Measurements from ENCODE around the gene ASPM. TPM values are rescaled to one million over a fixed set of nuclear protein-coding genes. Genes with fewer than 3 reads are reported as not detected.

Gene ASPM
- total RNA-seq, 1 experiment from 2014 or later = 29.9 TPM

DNA sequence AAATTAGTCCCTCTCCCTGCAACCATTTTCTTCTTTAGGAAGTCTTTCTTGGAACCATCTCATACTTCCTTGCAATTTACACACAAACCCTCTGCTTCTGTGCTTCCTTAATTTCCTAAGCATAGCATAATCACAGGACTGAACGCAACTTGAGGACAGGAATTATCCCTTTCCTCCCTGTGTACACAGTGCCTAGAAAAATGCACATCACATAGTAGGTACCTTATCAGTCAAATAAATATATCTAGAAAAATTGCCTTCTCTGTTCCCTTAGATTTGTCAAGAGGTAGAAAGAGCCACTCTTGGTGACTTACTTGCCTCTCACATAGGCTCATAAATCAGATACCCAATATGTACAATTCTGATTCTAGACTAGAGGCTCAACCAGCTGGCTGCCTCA lies 4.9 kb downstream of the ASPM start:
- Histone ChIP-seq H3K4me2 (ENCODE audit: low read length) (no peak overlapping the region), H3K4me3 (replicated peaks in 1 of 2; ENCODE audit: low read depth in 1 of 2, low read length in 2 of 2) (no peak overlapping the region), H3K36me3 (ENCODE audit: control insufficient read depth in 1 of 2, insufficient read depth in 2 of 2, low read length in 2 of 2) (peaks cover 7 to 25% of the 10 kb centered on the region in 2 experiments; a peak in 3 of 4 replicates), H3K9me3 (ENCODE audit: control insufficient read depth in 1 of 2, insufficient read depth in 1 of 2, low read depth in 1 of 2, low read length in 2 of 2) (no peaks in the 10 kb centered on the region), H3K9me2 (ENCODE audit: insufficient read depth) (no peaks in the 10 kb centered on the region), H2AFZ (ENCODE audit: low read depth, low read length, poor library complexity, severe bottlenecking) (no peak overlapping the region), H4K20me1 (ENCODE audit: insufficient read depth) (no peaks in the 10 kb centered on the region), H3K9ac (ENCODE audit: low read length) (no peak overlapping the region), H3K27ac (ENCODE audit: low read depth, low read length) (no peak overlapping the region), H3K27me3 (ENCODE audit: insufficient read depth, low read length) (no peaks in the 10 kb centered on the region), H3K79me2 (ENCODE audit: insufficient read depth, low read length) (peaks cover 79% of the 10 kb centered on the region), H3K4me1 (ENCODE audit: control insufficient read depth in 1 of 2, insufficient read depth in 2 of 2, low read length in 2 of 2) (peaks cover 4 to 13% of the 10 kb centered on the region in 2 experiments; a peak in 3 of 4 replicates)
- ATAC-seq (no peak), DNase-seq (ENCODE audit: low read depth, low spot score) (no peak)
- ChIA-PET CTCF (no interaction called here), POLR2A (no interaction called here), RAD21 (ENCODE audit: low non-redundant PET in 1 of 2, low total read pairs in 2 of 2, uncharacterized antibody in 2 of 2, unreplicated experiment in 2 of 2) (no interaction called here)
- intact Hi-C loops (cut with micrococcal nuclease) = no loop called here
- TF ChIP-seq SRF (IDR thresholded peaks at IDR 0.05; ENCODE audit: low read depth) = no peak
- TF ChIP-seq, protein P1, sequence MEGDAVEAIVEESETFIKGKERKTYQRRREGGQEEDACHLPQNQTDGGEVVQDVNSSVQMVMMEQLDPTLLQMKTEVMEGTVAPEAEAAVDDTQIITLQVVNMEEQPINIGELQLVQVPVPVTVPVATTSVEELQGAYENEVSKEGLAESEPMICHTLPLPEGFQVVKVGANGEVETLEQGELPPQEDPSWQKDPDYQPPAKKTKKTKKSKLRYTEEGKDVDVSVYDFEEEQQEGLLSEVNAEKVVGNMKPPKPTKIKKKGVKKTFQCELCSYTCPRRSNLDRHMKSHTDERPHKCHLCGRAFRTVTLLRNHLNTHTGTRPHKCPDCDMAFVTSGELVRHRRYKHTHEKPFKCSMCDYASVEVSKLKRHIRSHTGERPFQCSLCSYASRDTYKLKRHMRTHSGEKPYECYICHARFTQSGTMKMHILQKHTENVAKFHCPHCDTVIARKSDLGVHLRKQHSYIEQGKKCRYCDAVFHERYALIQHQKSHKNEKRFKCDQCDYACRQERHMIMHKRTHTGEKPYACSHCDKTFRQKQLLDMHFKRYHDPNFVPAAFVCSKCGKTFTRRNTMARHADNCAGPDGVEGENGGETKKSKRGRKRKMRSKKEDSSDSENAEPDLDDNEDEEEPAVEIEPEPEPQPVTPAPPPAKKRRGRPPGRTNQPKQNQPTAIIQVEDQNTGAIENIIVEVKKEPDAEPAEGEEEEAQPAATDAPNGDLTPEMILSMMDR (IDR thresholded peaks at IDR 0.05 in 2 of 3, conservative IDR thresholded peaks at IDR 0.05 in 1 of 3; ENCODE audit: borderline replicate concordance in 1 of 3, insufficient read depth in 1 of 3, low read depth in 2 of 3, low read length in 2 of 3) = no peak
- TF ChIP-seq POLR2AphosphoS5 (IDR thresholded peaks at IDR 0.05; ENCODE audit: low read depth, low read length) = no peak
- TF ChIP-seq ZNF274 (IDR thresholded peaks at IDR 0.05; ENCODE audit: low read depth, low read length) = no peak
- TF ChIP-seq ZFX (IDR thresholded peaks at IDR 0.05) = no peak
- TF ChIP-seq CEBPB (IDR thresholded peaks at IDR 0.05; ENCODE audit: low read depth) = no peak
- TF ChIP-seq FOSL1 (IDR thresholded peaks at IDR 0.05; ENCODE audit: low read depth) = no peak
- no peak for TF ChIP-seq POLR2A (IDR thresholded peaks at IDR 0.05; ENCODE audit: borderline replicate concordance, extremely low read depth, insufficient read depth, insufficient read length)
- TF ChIP-seq CBX3 (IDR thresholded peaks at IDR 0.05; ENCODE audit: low read depth) = no peak
- TF ChIP-seq SIN3A (IDR thresholded peaks at IDR 0.05; ENCODE audit: low read depth) = no peak
- no peak for TF ChIP-seq EZH2 (IDR thresholded peaks at IDR 0.05)
- TF ChIP-seq, protein P2, sequence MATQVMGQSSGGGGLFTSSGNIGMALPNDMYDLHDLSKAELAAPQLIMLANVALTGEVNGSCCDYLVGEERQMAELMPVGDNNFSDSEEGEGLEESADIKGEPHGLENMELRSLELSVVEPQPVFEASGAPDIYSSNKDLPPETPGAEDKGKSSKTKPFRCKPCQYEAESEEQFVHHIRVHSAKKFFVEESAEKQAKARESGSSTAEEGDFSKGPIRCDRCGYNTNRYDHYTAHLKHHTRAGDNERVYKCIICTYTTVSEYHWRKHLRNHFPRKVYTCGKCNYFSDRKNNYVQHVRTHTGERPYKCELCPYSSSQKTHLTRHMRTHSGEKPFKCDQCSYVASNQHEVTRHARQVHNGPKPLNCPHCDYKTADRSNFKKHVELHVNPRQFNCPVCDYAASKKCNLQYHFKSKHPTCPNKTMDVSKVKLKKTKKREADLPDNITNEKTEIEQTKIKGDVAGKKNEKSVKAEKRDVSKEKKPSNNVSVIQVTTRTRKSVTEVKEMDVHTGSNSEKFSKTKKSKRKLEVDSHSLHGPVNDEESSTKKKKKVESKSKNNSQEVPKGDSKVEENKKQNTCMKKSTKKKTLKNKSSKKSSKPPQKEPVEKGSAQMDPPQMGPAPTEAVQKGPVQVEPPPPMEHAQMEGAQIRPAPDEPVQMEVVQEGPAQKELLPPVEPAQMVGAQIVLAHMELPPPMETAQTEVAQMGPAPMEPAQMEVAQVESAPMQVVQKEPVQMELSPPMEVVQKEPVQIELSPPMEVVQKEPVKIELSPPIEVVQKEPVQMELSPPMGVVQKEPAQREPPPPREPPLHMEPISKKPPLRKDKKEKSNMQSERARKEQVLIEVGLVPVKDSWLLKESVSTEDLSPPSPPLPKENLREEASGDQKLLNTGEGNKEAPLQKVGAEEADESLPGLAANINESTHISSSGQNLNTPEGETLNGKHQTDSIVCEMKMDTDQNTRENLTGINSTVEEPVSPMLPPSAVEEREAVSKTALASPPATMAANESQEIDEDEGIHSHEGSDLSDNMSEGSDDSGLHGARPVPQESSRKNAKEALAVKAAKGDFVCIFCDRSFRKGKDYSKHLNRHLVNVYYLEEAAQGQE (IDR thresholded peaks at IDR 0.05; ENCODE audit: low read depth) = no peak
- no peak for TF ChIP-seq EZH2phosphoT487 (IDR thresholded peaks at IDR 0.05; ENCODE audit: borderline replicate concordance)
- TF ChIP-seq RAD21 (IDR thresholded peaks at IDR 0.05; ENCODE audit: low read depth) = no peak
- TF ChIP-seq, protein P3, sequence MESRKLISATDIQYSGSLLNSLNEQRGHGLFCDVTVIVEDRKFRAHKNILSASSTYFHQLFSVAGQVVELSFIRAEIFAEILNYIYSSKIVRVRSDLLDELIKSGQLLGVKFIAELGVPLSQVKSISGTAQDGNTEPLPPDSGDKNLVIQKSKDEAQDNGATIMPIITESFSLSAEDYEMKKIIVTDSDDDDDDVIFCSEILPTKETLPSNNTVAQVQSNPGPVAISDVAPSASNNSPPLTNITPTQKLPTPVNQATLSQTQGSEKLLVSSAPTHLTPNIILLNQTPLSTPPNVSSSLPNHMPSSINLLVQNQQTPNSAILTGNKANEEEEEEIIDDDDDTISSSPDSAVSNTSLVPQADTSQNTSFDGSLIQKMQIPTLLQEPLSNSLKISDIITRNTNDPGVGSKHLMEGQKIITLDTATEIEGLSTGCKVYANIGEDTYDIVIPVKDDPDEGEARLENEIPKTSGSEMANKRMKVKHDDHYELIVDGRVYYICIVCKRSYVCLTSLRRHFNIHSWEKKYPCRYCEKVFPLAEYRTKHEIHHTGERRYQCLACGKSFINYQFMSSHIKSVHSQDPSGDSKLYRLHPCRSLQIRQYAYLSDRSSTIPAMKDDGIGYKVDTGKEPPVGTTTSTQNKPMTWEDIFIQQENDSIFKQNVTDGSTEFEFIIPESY (IDR thresholded peaks at IDR 0.05; ENCODE audit: extremely low read depth, insufficient replicate concordance, low read length) = no peak
- BruUV-seq (replicated peaks) = no TSS peak

Measured in HCT116 (cell line).